ENCODE data around the gene MAFF.

DNA sequence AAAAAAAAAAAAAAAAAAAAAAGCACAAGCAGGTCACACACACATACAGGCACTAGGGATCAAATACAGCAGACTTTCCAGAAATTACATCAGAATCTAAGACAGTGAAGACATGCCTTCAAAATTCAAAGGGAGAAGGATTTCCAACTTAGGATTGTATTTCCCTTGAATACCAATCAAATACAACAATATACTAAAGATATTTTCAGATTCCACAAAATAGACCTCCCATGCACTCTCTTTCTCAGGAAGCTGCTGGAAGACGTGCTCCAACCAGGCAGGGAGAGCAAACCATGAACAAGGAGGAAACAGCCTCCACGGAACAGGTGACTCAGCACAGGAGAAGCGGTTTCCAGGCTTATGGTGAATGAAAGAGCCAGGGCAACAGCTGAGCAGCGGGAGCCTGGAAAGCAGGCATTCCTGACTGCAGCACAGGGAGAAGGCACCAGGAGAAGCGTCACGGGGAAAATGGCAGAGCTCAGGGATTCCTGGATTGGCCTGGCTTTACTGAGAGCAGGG, 39.0 kb downstream of the MAFF start:
- TF ChIP-seq USF2 (CRISPR knock-in tag; IDR thresholded peaks at IDR 0.05) (no peak), CTCF (IDR thresholded peaks at IDR 0.05) (no peak), TP53 (CRISPR knock-in tag; IDR thresholded peaks at IDR 0.05) (no peak)
